Measurements from ENCODE around the gene SLC36A1. TPM values are rescaled to one million over a fixed set of nuclear protein-coding genes. Genes with fewer than 3 reads are reported as not detected.

SLC36A1 gene
- total RNA-seq, 3 donors from 2014 or later (not counting 1 experiment from before 2014, with no cell fraction given): 10.9 to 16.1 (median 13.0) TPM

DNA sequence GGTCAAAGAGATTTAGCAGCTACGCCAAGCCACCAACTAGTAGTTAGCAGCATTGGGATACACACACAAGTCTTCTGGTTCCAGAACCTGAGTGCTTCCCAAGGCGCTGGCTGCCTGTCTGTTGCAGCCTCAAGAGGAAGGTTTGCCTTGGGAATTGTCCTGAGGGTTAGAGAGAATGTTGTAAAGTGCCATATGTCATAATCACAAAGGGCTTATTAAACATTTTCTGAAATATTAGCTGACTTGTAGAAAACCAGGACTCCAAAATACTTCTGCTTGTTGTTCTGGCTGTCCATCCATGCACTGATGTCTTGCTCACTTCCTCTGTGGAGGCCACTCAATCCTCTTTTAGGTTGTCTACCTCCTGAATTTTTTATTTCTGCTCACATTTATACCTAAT lies 46.3 kb downstream of the SLC36A1 start:
- 98% methylated on average over 2 of the region's 2 CpGs for WGBS (ENCODE audit: insufficient coverage)
- H3K4me3 ChIP-seq (ENCODE audit: low read length): no peak overlapping the region
- DNase-seq: no peak
- no peaks in the 10 kb centered on the region for H3K27me3 ChIP-seq (ENCODE audit: control insufficient read depth, insufficient read depth, low read length)
- H3K4me1 ChIP-seq (ENCODE audit: control insufficient read depth, insufficient read depth, low read length): no peaks in the 10 kb centered on the region
- Mint-ChIP-seq H3K4me1 (no peaks in the 10 kb centered on the region), H3K9me3 (no peaks in the 10 kb centered on the region), H3K27me3 (ENCODE audit: low read depth in 2 of 2) (no peaks in the 10 kb centered on the region), H3K27ac (no peak overlapping the region), H3K4me3 (no peak overlapping the region), H3K36me3 (peaks cover 5% of the 10 kb centered on the region)
- TF ChIP-seq, protein P1, sequence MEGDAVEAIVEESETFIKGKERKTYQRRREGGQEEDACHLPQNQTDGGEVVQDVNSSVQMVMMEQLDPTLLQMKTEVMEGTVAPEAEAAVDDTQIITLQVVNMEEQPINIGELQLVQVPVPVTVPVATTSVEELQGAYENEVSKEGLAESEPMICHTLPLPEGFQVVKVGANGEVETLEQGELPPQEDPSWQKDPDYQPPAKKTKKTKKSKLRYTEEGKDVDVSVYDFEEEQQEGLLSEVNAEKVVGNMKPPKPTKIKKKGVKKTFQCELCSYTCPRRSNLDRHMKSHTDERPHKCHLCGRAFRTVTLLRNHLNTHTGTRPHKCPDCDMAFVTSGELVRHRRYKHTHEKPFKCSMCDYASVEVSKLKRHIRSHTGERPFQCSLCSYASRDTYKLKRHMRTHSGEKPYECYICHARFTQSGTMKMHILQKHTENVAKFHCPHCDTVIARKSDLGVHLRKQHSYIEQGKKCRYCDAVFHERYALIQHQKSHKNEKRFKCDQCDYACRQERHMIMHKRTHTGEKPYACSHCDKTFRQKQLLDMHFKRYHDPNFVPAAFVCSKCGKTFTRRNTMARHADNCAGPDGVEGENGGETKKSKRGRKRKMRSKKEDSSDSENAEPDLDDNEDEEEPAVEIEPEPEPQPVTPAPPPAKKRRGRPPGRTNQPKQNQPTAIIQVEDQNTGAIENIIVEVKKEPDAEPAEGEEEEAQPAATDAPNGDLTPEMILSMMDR (IDR thresholded peaks at IDR 0.05): no peak
- H3K27ac ChIP-seq (ENCODE audit: low read length): no peak overlapping the region
- H3K36me3 ChIP-seq (ENCODE audit: control insufficient read depth, insufficient read depth, low read length): peaks cover 14% of the 10 kb centered on the region
- intact Hi-C loops (cut with micrococcal nuclease): no loop called here
- no peak for ATAC-seq
- no peaks in the 10 kb centered on the region for H3K9me3 ChIP-seq (ENCODE audit: control insufficient read depth, insufficient read depth, low read length)

DNA sequence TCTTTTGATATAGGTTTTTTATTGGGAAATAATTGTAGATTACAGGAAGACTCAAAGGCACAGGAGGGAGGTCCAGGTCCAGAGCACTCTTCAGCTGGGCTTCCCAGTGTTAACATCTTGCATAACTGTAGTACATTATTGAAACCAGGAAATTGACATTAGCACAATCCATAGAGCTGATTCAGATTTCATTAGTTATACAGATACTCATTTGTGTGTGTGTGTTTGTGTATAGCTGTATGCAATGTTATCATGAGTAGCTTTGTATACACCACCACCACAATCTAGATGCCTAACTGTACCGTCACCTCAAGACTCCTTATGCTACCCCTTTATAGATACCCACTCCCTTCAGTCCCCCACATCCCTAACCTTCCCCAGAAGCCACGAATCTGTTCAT lies 47.9 kb downstream of the SLC36A1 start:
- TF ChIP-seq, protein P1 (IDR thresholded peaks at IDR 0.05): no peak
- no peak for DNase-seq
- Histone ChIP-seq H3K4me1 (ENCODE audit: control insufficient read depth, insufficient read depth, low read length) (no peaks in the 10 kb centered on the region), H3K4me3 (ENCODE audit: low read length) (no peak overlapping the region), H3K9me3 (ENCODE audit: control insufficient read depth, insufficient read depth, low read length) (no peaks in the 10 kb centered on the region), H3K36me3 (ENCODE audit: control insufficient read depth, insufficient read depth, low read length) (peaks cover under 1% of the 10 kb centered on the region), H3K27ac (ENCODE audit: low read length) (no peak overlapping the region), H3K27me3 (ENCODE audit: control insufficient read depth, insufficient read depth, low read length) (no peaks in the 10 kb centered on the region)
- no CpG with 5 or more reads among the region's 2 CpGs for WGBS (ENCODE audit: insufficient coverage)
- no peak for ATAC-seq
- intact Hi-C loops (cut with micrococcal nuclease): no loop called here
- Mint-ChIP-seq H3K4me1 (no peaks in the 10 kb centered on the region), H3K36me3 (no peaks in the 10 kb centered on the region), H3K27ac (no peak overlapping the region), H3K4me3 (no peak overlapping the region), H3K9me3 (no peaks in the 10 kb centered on the region), H3K27me3 (ENCODE audit: low read depth in 2 of 2) (no peaks in the 10 kb centered on the region)

DNA sequence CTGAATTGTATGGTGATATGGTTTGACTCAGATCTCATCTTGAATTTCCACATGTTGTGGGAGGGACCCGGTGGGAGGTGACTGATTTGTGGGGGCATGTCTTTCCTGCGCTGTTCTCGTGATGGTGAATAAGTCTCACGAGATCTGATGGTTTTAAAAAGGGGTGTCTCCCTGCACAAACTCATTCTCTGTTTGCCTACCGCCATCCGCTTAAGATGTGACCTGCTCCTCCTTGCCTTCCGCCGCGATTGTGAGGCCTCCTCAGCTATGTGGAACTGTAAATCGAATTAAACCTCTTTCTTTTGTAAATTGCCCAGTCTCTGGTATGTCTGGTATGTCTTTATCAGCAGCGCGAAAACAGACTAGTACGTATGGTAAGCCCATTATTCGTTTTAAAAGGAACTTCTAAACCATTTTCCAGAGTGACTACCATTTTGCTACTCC lies 48.7 kb downstream of the SLC36A1 start:
- Histone ChIP-seq H3K4me3 (ENCODE audit: low read length) (no peak overlapping the region), H3K9me3 (ENCODE audit: control insufficient read depth, insufficient read depth, low read length) (no peaks in the 10 kb centered on the region), H3K27me3 (ENCODE audit: control insufficient read depth, insufficient read depth, low read length) (no peaks in the 10 kb centered on the region), H3K4me1 (ENCODE audit: control insufficient read depth, insufficient read depth, low read length) (peaks cover 6% of the 10 kb centered on the region), H3K27ac (ENCODE audit: low read length) (no peak overlapping the region), H3K36me3 (ENCODE audit: control insufficient read depth, insufficient read depth, low read length) (no peaks in the 10 kb centered on the region)
- DNase-seq (no peak), ATAC-seq (no peak)
- Mint-ChIP-seq H3K9me3 (no peaks in the 10 kb centered on the region), H3K4me3 (no peak overlapping the region), H3K4me1 (peaks cover 5 to 7% of the 10 kb centered on the region in 2 donors), H3K36me3 (no peaks in the 10 kb centered on the region), H3K27ac (no peak overlapping the region), H3K27me3 (ENCODE audit: low read depth in 2 of 2) (no peaks in the 10 kb centered on the region)
- TF ChIP-seq, protein P1 (IDR thresholded peaks at IDR 0.05): no peak
- 94% methylated on average over 13 of the region's 14 CpGs for WGBS (ENCODE audit: insufficient coverage)
- intact Hi-C loops (cut with micrococcal nuclease): no loop called here

DNA sequence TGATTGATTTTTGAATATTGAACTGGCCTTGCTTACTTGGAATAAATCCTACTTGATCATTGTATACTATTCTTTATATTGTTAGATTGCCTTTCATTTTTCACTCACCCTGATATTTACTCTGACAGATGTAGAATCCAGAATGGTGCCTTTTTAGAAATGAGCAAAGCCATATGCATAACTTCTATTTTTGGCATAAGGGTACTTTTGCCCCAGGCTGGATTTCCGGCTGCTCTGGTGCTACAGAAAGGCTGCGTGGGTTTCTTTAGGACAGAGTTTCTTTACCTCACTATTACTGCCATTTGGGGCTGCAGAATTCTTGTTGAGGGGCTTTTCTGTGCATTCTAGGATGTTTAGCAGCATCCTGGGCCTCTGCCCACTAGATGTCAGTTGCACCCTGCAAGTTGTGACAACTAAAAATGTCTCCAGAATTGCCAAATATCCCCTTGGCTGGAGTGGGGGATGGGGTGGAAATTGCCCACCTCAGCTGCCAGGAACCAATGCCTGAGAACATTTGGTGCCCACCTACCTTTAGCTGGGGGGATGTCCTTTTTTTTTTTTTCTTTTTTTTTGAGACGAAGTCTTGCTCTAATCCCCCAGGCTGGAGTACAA lies 50.1 kb downstream of the SLC36A1 start:
- Mint-ChIP-seq H3K4me3 (no peak overlapping the region), H3K27ac (no peak overlapping the region), H3K4me1 (peaks cover 5 to 7% of the 10 kb centered on the region in 2 donors), H3K36me3 (no peaks in the 10 kb centered on the region), H3K9me3 (no peaks in the 10 kb centered on the region), H3K27me3 (ENCODE audit: low read depth in 2 of 2) (no peaks in the 10 kb centered on the region)
- no peak for ATAC-seq
- Histone ChIP-seq H3K36me3 (ENCODE audit: control insufficient read depth, insufficient read depth, low read length) (no peaks in the 10 kb centered on the region), H3K27ac (ENCODE audit: low read length) (no peak overlapping the region), H3K4me1 (ENCODE audit: control insufficient read depth, insufficient read depth, low read length) (peaks cover 6% of the 10 kb centered on the region), H3K9me3 (ENCODE audit: control insufficient read depth, insufficient read depth, low read length) (no peaks in the 10 kb centered on the region), H3K27me3 (ENCODE audit: control insufficient read depth, insufficient read depth, low read length) (no peaks in the 10 kb centered on the region), H3K4me3 (ENCODE audit: low read length) (no peak overlapping the region)
- WGBS (ENCODE audit: insufficient coverage): 93% methylated on average over 3 of the region's 3 CpGs
- TF ChIP-seq, protein P1 (IDR thresholded peaks at IDR 0.05): no peak
- intact Hi-C loops (cut with micrococcal nuclease): no loop called here
- DNase-seq: no peak

Data from natural killer cell (primary cell).